SJCRH30 (cell line): ENCODE results near the gene NUP210L. TPM values are rescaled to one million over a fixed set of nuclear protein-coding genes. Genes with fewer than 3 reads are reported as not detected.

Source experiments
- DNase-seq, 2 experiments: peaks; one replicate each; pipeline ENCODE4 v3.0.0-alpha.2; 2015 to 2020
- H3K27ac ChIP-seq: fragments of 250-450 bp; sonication (Bioruptor Pico); 2 replicates; pipeline ENCODE4 v1.5.1; 2020; ENCODE audit warnings: mild to moderate bottlenecking, moderate library complexity
- H3K27me3 ChIP-seq: fragments of 250-450 bp; sonication (Bioruptor Pico); 2 replicates; pipeline ENCODE4 v1.5.1; 2020; ENCODE audit warnings: mild to moderate bottlenecking, moderate library complexity
- H3K36me3 ChIP-seq: fragments of 250-450 bp; sonication (Bioruptor Pico); 2 replicates; pipeline ENCODE4 v1.5.1; 2020; ENCODE audit warnings: mild to moderate bottlenecking, moderate library complexity
- H3K4me1 ChIP-seq: fragments of 250-450 bp; sonication (Bioruptor Pico); 2 replicates; pipeline ENCODE4 v1.5.1; 2020; ENCODE audit warnings: mild to moderate bottlenecking, moderate library complexity
- H3K4me3 ChIP-seq: fragments of 250-450 bp; sonication (Bioruptor Pico); 2 replicates; pipeline ENCODE4 v1.5.1; 2020; ENCODE audit warnings: mild to moderate bottlenecking, moderate library complexity
- H3K9me3 ChIP-seq: fragments of 250-450 bp; sonication (Bioruptor Pico); replicated peaks from 2 replicates; pipeline ENCODE4 v1.5.1; 2020; ENCODE audit warnings: mild to moderate bottlenecking, moderate library complexity
- total RNA-seq: library from RNA; depleted of rRNA; stranded (reverse); fragments of >200 nt; shearing (Covaris generic); gene quantifications from 2 replicates; pipeline ENCODE4 v1.2.3, GENCODE V29; 2014

Gene NUP210L
- total RNA-seq, 1 experiment from 2014 or later, result 0.04 TPM

DNA sequence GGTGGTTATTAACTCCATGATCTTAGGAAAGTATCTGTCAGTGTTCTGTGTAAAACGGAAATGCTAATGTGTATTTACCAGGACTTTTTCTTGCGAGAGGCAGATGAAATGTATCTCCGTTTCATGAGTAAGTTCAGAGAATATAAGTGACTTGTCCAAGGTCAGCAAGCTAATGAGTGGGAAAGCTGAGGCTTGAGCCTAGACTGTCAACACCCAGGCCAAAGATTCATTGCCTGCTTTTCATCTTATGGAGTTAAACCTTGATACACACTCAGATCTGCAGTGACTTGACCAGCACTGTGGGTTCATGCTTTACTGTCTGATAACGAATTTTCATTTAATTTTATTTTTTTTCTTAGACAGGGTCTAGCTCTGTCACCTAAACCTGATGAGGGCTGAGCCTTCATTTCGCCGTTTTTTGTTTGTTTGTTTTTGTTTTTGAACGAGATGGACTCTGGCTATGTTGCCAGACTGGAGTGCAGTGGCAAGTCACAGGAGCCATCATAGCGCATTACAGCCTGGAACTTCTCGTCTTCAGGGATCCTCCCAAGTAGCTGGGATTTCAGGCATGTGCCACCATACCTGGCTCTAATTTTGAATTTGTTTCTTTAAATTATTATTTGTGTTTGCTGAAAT lies 176.5 kb downstream of the NUP210L start:
- H3K27ac ChIP-seq, result peak overlapping the region; percentile 80; the same call in 1 of the 2 replicates
- H3K36me3 ChIP-seq, result peaks cover 20% of the 10 kb centered on the region
- 0 out of 2 replicates have a peak, but pooled peaks cover 5% of the 10 kb centered on the region for H3K4me1 ChIP-seq
- no peaks in the 10 kb centered on the region for H3K27me3 ChIP-seq
- peak overlapping the region; percentile 97 for H3K4me3 ChIP-seq
- no peaks in the 10 kb centered on the region for H3K9me3 ChIP-seq
- DNase-seq, result no peak

DNA sequence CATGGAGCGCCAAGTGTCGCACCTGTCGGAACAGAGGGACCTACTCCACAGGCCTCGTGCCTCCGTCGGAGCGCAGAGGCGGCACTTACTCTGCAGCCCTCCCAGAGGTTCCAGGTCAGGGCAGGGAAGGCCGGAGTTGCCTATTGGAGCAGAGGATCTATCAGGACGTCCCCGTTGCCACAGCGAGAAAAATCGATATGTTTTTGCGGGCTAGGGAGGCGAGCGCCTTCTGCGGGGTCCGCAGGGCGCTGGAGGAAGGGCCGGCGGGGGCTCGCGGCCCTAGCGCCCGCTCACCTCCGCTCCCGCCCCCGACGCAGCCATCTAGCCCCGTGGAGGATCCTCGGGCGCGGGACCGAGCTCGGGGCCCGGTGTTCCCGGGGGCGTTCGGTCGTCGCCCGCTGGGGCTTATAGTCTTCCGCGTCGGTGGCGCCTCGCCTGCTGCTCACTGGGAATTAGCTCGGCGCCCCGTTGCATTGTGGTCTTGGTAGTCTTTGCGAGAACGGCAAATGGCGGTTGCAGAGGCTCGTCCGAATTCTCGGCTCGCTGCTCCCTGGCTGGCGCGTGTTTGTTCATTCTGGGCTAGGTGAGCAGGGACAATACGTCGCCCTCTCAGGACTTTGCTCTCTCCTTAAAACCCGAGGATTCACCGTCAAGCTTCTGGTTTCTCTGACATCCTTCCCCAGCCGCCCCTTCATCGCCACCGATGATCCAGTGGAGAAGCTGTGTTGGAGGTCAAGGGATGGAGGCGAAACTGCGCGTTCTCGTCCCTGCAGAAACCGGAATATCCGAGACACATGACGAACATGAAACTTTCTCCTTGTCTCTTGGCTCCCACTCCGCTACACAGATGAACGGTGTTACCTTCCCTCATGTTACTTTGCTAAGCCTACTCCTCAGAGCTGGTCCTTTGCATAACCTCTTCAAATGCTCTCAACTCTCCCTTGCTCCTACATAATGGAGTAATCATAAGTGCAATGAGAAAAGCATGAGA lies 177.3 kb downstream of the NUP210L start, which contains the start of gene JTB:
TSS of gene JTB (minus strand) at position 425 of the 991 bp plus-strand sequence. CDS start at position 3, 422 bp downstream.
- peak; percentile 81 to 85 for DNase-seq
- no peaks in the 10 kb centered on the region for H3K27me3 ChIP-seq
- H3K4me1 ChIP-seq, result 0 out of 2 replicates have a peak, but pooled peaks cover 5% of the 10 kb centered on the region
- H3K4me3 ChIP-seq, result peak within 1 kb of the TSS; percentile 97
- H3K27ac ChIP-seq, result peak within 1 kb of the TSS; percentile 80
- peaks cover 18% of the 10 kb centered on the region for H3K36me3 ChIP-seq
- H3K9me3 ChIP-seq, result no peaks in the 10 kb centered on the region

DNA sequence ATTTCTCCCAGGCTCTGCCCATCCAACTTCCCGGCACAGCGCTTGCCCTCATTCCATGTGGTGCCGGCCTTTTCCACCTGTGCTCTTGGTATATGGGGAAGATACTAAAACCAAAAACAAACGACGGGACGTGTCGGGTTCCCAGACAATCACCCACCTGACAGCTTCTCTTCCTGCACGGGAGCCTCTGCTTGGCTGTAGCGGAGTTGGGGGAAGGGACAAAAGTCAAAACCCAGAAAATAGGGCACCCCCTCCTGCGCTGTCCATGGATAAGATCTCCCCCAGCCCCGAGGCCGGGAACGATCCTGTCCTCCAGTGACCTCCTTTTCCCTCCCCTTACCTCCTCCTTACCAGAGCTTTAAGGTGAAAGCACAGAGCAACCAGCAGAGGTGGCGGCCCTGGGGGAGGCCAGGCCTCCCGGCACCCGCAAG lies 178.0 kb downstream of the NUP210L start:
- Histone ChIP-seq H3K4me3 (peak overlapping the region; percentile 97), H3K4me1 (0 out of 2 replicates have a peak, but pooled peaks cover 5% of the 10 kb centered on the region), H3K9me3 (no peaks in the 10 kb centered on the region), H3K36me3 (peaks cover 18% of the 10 kb centered on the region), H3K27me3 (no peaks in the 10 kb centered on the region), H3K27ac (peak overlapping the region; percentile 80)
- no peak for DNase-seq

DNA sequence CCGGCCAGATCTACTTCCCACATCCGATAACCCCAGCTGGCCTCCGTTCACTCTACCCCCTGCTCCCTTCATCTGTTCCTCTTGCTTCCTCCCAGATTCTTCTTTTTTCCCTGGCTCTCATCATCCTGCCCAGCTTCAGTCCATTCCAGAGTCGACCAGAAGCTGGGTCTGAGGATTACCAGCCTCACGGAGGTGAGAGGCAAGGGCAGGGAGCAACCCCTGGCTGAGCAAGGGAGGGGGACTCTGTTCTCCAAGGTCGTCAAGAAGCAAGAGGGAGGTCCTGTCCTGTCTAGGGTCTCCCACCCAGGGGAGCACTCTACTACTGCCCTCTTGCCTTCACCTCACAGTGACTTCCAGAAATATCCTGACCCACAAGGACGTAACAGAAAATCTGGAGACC lies 181.3 kb downstream of the NUP210L start:
- H3K9me3 ChIP-seq, result no peaks in the 10 kb centered on the region
- H3K27ac ChIP-seq, result no peak overlapping the region
- H3K4me1 ChIP-seq, result 0 out of 2 replicates have a peak, but pooled peaks cover 4% of the 10 kb centered on the region
- DNase-seq, result no peak
- H3K36me3 ChIP-seq, result peaks cover 18% of the 10 kb centered on the region
- no peak overlapping the region for H3K4me3 ChIP-seq
- H3K27me3 ChIP-seq, result no peaks in the 10 kb centered on the region

DNA sequence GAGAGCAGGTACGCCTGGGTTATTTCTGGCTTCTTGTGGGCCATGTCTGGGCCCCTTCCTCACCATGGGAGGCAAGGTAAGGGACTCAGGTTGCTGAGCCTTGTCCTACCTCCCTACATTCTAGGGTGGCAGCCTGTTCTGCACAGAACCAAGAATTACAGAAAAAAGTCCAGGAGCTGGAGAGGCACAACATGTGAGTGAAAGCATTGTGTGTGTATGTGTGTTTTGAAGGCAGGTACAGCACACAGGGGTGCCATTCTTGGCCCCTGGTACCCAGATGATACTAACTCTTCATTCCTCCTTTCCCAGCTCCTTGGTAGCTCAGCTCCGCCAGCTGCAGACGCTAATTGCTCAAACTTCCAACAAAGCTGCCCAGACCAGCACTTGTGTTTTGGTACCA lies 181.8 kb downstream of the NUP210L start:
- DNase-seq, result no peak
- Histone ChIP-seq H3K4me1 (no peaks in the 10 kb centered on the region), H3K27ac (no peak overlapping the region), H3K9me3 (no peaks in the 10 kb centered on the region), H3K27me3 (no peaks in the 10 kb centered on the region), H3K4me3 (no peak overlapping the region), H3K36me3 (peaks cover 18% of the 10 kb centered on the region)

DNA sequence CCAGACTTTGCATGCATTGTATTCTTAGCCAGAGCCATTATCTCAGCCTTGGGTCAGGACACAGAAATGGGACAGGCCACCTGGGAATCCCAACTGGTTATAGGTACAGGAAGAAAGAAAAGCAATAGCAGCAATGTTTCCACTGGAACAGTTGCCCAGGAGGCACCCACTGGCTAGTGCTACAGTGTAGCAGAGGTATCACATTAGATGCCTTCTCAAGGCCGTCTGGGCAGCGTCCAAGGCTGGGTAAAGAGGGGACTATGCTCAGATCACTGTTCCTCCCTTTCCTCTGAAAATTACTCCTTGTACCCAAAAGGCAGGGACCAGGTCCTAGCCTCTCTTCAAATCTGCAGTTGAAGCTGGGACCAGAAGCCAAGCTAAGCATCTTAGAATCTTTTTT lies 184.5 kb downstream of the NUP210L start:
- Histone ChIP-seq H3K27ac (no peak overlapping the region), H3K4me1 (no peaks in the 10 kb centered on the region), H3K27me3 (no peaks in the 10 kb centered on the region), H3K9me3 (no peaks in the 10 kb centered on the region), H3K4me3 (no peak overlapping the region), H3K36me3 (peaks cover 14% of the 10 kb centered on the region)
- no peak for DNase-seq

DNA sequence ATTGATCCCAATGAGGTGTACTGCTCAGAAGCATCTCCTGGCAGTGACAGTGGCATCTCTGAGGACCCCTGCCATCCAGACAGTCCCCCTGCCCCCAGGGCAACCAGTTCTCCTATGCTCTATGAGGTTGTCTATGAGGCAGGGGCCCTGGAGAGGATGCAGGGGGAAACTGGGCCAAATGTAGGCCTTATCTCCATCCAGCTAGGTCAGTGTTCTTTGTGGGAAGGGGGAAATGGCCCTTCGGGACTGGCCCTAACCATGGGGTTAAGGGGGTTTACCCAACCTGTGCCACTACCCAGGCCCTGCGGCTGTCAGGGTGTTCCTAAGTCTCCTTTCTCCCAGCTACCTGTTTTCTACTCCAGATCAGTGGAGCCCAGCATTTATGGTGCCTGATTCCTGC lies 185.9 kb downstream of the NUP210L start:
- no peaks in the 10 kb centered on the region for H3K9me3 ChIP-seq
- H3K4me1 ChIP-seq, result no peaks in the 10 kb centered on the region
- H3K27me3 ChIP-seq, result no peaks in the 10 kb centered on the region
- no peak for DNase-seq
- 0 out of 2 replicates have a peak, but pooled peaks cover 5% of the 10 kb centered on the region for H3K36me3 ChIP-seq
- no peak overlapping the region for H3K27ac ChIP-seq
- H3K4me3 ChIP-seq, result no peak overlapping the region

DNA sequence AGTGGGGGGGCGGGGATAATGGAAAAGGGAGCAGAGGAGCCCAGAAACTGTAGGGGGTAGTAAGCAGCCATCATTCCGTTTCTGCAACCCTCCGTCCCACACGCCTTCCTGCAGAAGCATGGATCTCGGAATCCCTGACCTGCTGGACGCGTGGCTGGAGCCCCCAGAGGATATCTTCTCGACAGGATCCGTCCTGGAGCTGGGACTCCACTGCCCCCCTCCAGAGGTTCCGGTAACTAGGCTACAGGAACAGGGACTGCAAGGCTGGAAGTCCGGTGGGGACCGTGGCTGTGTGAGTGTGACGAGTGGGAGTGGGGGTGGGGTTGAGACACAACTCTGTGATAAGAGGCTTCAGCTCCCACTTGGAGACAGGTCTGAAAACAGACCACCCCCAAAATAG lies 186.5 kb downstream of the NUP210L start:
- Histone ChIP-seq H3K9me3 (no peaks in the 10 kb centered on the region), H3K4me1 (no peaks in the 10 kb centered on the region), H3K27ac (no peak overlapping the region), H3K36me3 (no peaks in the 10 kb centered on the region), H3K4me3 (peak overlapping the region; percentile 64), H3K27me3 (no peaks in the 10 kb centered on the region)
- DNase-seq, result no peak

DNA sequence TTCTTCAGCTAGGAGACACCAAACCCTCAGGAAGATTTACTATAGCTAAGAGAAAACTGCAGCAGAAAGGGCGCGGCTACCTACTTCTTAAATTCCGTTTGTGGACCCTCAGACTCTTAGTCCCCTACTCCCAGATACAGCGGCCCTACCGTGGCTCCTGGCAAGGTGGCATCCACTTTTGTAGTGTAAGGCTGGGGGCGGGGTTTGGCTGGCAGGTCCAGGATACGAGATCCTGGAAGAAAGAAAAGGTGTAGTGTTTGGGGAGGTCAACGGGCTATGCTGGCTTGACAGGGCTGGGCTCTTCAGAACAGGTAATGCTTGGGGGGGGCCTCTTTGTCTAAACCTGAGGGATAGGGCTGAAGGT lies 186.9 kb downstream of the NUP210L start:
- H3K9me3 ChIP-seq, result no peaks in the 10 kb centered on the region
- no peaks in the 10 kb centered on the region for H3K27me3 ChIP-seq
- no peaks in the 10 kb centered on the region for H3K4me1 ChIP-seq
- no peaks in the 10 kb centered on the region for H3K36me3 ChIP-seq
- H3K27ac ChIP-seq, result peak overlapping the region; percentile 79
- H3K4me3 ChIP-seq, result peak overlapping the region; percentile 64
- DNase-seq, result no peak

DNA sequence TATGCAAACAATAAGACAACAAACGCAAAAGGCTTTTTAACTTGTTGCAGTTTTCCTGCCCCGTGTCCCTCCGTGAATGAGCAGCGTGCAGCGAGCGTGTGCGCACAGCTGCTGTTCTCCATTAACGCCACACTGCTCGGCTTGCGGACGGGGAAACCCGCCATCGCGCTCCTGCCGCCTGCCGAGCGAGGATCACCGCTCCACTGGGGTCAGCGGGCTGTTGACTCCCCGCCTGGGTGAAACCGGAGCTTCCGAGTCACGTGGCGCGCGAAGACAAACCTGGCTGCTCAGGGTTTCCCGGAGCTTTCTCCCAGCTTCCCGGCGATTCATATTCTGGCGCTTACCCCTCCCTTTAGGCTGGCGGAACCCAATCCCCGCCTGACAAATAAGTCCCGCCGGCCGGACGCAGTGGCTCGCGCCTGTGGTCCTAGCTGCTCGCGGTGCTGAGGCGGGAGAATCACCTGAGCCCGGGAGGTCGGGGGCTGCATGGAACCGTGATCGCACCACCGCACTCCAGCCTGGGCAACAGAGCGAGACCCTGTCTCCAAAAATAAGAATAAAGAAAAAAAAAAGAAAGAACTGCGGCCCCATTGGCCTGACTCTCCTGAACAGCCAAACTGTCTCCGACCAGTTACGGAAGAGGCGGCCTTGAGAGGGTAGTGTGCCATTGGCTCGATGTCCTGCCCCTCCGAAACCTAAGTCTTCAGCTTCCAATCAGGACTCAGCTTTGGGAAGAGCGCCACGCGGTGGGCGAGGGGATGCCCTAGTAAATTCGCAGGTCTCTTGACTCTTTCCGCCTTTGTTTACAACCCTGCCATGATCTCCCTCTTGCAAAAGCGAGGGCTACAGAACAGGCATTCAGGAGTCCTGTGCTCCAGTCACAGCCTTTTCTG lies 187.5 kb downstream of the NUP210L start, which contains the start of gene CREB3L4:
TSS of gene CREB3L4 (plus strand) at position 796 of the 893 bp plus-strand sequence. CDS start 624 bp downstream, outside the sequence.
- H3K27ac ChIP-seq, result peak within 1 kb of the TSS; percentile 79

DNA sequence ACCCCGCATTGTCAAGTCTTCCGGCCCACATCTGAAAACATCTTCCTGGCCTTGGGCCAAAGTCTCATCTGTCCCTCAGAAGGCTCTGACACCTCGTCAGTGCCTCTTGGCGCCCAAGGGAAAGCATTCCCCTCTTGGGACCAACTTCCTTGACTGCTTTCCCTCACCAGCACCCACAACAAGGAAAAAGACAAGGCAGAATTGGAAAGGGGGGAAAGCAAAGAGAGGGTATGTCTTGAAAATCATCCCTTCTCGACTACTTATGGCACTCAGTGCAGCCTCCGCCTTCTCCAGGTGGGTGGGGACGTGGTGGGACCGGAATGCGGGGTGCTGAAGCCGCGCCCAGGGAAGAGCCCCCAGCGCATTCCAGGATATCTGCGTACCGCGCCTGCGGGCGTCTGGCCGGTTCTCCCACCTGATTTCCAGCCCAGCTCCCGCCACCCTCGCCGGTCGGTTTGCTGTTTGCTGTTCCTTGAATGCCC lies 191.0 kb downstream of the NUP210L start:
- H3K27me3 ChIP-seq, result no peaks in the 10 kb centered on the region
- peak in 1 of 2 experiments; percentile 57 for DNase-seq
- H3K4me3 ChIP-seq, result peak overlapping the region; percentile 85
- H3K4me1 ChIP-seq, result no peaks in the 10 kb centered on the region; the same call in 1 of the 2 replicates
- no peaks in the 10 kb centered on the region for H3K36me3 ChIP-seq
- H3K27ac ChIP-seq, result peak overlapping the region; percentile 61
- no peaks in the 10 kb centered on the region for H3K9me3 ChIP-seq

More for the DNA sequence above, 187.5 kb downstream of the NUP210L start, which contains the start of gene CREB3L4:
- no peaks in the 10 kb centered on the region; the same call in 1 of the 2 replicates for H3K4me1 ChIP-seq
- H3K36me3 ChIP-seq, result no peaks in the 10 kb centered on the region
- DNase-seq, result peak; percentile 95 to 97
- H3K9me3 ChIP-seq, result no peaks in the 10 kb centered on the region
- no peaks in the 10 kb centered on the region for H3K27me3 ChIP-seq
- H3K4me3 ChIP-seq, result peak within 1 kb of the TSS; percentile 64

DNA sequence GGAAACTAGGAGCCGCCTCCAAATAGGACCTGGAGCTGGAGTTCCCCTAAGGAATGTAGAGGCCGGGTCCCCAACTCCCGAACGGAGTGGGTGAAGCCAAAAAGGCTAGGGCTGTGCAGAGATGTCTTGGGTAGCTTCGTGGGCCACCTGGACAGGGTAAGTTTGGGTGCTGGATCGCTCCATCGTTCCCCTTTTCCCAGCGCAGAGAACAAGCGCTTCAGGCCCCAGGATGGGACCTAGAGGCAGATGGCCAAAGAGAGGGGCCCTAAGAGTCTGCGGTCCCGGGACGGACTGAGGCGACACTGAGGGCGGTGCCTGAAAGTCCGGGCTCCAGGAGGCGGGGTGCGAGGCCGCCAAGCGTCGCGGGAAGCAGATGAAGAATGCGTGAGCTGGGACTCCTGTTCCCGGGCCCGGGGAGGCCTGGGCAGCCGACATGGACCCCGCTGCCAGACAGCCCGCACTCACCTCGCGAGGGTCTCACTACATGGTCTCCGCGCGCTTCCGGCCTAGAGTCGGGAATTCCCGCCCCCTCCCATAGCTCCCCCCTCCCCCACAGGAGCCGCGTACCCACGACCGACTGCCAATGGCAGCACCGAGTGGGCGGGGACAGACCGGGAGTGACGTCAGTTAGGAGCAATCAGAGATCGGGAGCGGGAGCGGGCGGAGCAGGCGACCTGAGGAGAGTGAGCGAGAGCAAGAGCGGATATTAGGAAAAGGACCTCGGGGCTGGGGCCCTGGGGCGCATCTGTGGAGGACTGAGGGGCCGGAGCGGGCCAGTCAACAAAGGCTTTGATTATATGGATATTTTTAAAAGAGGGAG lies 191.6 kb downstream of the NUP210L start, which contains the start of gene SLC39A1:
TSS of gene SLC39A1 (minus strand) at position 508 of the 820 bp plus-strand sequence. CDS start 822 bp downstream, outside the sequence.
- H3K4me1 ChIP-seq, result no peaks in the 10 kb centered on the region; the same call in 1 of the 2 replicates
- peak; percentile 98 for DNase-seq
- peak within 1 kb of the TSS; percentile 85 for H3K4me3 ChIP-seq
- H3K27me3 ChIP-seq, result no peaks in the 10 kb centered on the region
- H3K36me3 ChIP-seq, result no peaks in the 10 kb centered on the region
- peak within 1 kb of the TSS; percentile 61 for H3K27ac ChIP-seq
- no peaks in the 10 kb centered on the region for H3K9me3 ChIP-seq
